ENCODE data around the gene ITGB1BP1. TPM values are rescaled to one million over a fixed set of nuclear protein-coding genes. Genes with fewer than 3 reads are reported as not detected.

ITGB1BP1 gene
- total RNA-seq, 2 experiments from 2014 or later: 24.4 to 25.0 TPM

DNA sequence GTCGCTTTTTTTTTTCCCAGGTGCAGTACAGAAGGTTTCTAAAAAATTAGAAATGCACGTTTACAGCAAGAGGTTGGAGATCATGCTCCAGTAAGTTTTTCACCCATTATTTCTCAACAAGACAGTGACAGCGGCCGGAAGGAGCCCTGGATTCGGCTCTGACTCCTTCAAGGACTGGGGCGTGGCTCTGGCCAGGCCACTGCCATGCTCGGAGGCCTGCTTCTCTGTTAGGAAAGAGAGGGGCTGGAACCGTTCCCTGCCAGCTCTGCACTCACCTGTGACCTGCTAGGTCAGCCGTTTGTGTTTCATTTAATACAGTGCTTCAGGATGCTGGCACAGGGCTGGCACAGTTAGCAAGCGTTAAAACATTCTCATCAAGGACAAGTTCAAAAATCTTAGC, 44.4 kb upstream of the ITGB1BP1 start:
- no peak overlapping the region for H3K4me3 Mint-ChIP-seq
- Histone ChIP-seq H3K36me3 (ENCODE audit: insufficient read depth, low read length) (peaks cover 33% of the 10 kb centered on the region), H3K4me1 (ENCODE audit: insufficient read depth, low read length) (no peaks in the 10 kb centered on the region), H3K4me3 (ENCODE audit: low read length) (no peak overlapping the region), H3K9me3 (ENCODE audit: control insufficient read depth in 1 of 2, insufficient read depth in 1 of 2, low read length in 2 of 2) (no peaks in the 10 kb centered on the region), H3K27ac (ENCODE audit: low read depth in 1 of 2, low read length in 2 of 2) (no peak overlapping the region), H3K27me3 (ENCODE audit: control insufficient read depth in 1 of 2, insufficient read depth in 2 of 2, low read length in 2 of 2) (no peaks in the 10 kb centered on the region)
- intact Hi-C loops (cut with DNase I, micrococcal nuclease): no loop called here
- no peaks in the 10 kb centered on the region for H3K9me3 Mint-ChIP-seq
- POLR2A ChIA-PET: no interaction called here
- CTCF ChIA-PET: no interaction called here
- TF ChIP-seq, protein P1, sequence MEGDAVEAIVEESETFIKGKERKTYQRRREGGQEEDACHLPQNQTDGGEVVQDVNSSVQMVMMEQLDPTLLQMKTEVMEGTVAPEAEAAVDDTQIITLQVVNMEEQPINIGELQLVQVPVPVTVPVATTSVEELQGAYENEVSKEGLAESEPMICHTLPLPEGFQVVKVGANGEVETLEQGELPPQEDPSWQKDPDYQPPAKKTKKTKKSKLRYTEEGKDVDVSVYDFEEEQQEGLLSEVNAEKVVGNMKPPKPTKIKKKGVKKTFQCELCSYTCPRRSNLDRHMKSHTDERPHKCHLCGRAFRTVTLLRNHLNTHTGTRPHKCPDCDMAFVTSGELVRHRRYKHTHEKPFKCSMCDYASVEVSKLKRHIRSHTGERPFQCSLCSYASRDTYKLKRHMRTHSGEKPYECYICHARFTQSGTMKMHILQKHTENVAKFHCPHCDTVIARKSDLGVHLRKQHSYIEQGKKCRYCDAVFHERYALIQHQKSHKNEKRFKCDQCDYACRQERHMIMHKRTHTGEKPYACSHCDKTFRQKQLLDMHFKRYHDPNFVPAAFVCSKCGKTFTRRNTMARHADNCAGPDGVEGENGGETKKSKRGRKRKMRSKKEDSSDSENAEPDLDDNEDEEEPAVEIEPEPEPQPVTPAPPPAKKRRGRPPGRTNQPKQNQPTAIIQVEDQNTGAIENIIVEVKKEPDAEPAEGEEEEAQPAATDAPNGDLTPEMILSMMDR (IDR thresholded peaks at IDR 0.05): no peak
- ATAC-seq (ENCODE audit: poor library complexity) (no peak), DNase-seq (no peak)
- peaks cover under 1% of the 10 kb centered on the region for H3K4me1 Mint-ChIP-seq (ENCODE audit: low read depth)
- H3K27me3 Mint-ChIP-seq: no peaks in the 10 kb centered on the region
- peaks cover 38% of the 10 kb centered on the region for H3K36me3 Mint-ChIP-seq (ENCODE audit: low read depth)
- no peak overlapping the region for H3K27ac Mint-ChIP-seq

DNA sequence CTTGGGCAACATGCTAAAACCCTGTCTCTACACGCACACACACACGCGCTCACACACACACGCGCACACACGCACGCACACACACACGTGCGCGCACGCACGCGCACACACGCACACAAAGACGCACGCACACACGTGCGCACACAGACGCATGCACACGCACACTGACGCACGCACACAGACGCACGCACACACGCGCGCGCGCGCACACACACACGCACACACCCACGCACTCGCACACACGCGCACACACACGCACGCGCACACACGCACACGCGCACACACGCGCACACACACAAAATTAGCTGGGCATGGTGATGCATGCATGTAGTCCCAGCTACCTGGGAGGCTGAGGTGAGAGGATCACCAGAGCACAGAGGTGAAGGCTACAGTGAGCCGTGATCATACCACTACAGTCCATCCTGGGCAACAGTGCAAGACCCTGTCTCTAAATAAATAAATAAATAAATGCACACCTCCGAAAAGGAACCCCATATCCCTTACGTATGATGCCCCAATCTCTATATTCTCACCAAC, 42.9 kb upstream of the ITGB1BP1 start:
- no peaks in the 10 kb centered on the region for H3K9me3 ChIP-seq (ENCODE audit: control insufficient read depth in 1 of 2, insufficient read depth in 1 of 2, low read length in 2 of 2)
- peaks cover 40% of the 10 kb centered on the region for H3K36me3 ChIP-seq (ENCODE audit: insufficient read depth, low read length)
- H3K27me3 Mint-ChIP-seq: no peaks in the 10 kb centered on the region

DNA sequence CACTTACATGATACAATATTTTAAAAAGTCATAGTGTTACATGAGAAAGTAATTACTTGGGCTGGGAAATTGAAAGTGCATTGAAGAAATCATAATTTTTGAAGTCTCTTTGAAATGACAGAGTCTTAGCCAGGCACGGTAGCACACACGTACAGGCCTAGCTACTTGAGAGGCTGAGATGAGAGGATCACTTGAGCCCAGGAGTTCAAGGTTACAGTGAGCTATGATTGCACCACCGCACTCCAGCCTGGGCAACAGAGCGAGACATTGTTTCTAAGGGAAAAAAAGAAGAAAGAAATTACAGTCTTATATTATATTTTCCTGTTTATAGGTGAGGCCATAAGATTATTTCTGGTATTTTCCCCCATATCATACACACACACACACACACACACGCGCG, 41.8 kb upstream of the ITGB1BP1 start:
- H3K4me1 ChIP-seq (ENCODE audit: insufficient read depth, low read length): no peaks in the 10 kb centered on the region
- no peaks in the 10 kb centered on the region for H3K27me3 ChIP-seq (ENCODE audit: control insufficient read depth in 1 of 2, insufficient read depth in 2 of 2, low read length in 2 of 2)
- no peaks in the 10 kb centered on the region for H3K9me3 Mint-ChIP-seq
- H3K4me1 Mint-ChIP-seq (ENCODE audit: low read depth): no peaks in the 10 kb centered on the region
- H3K4me3 Mint-ChIP-seq: no peak overlapping the region
- peaks cover 59% of the 10 kb centered on the region for H3K36me3 Mint-ChIP-seq (ENCODE audit: low read depth)
- ATAC-seq (ENCODE audit: poor library complexity) (no peak), DNase-seq (no peak)
- peaks cover 48% of the 10 kb centered on the region for H3K36me3 ChIP-seq (ENCODE audit: insufficient read depth, low read length)
- TF ChIP-seq, protein P1 (IDR thresholded peaks at IDR 0.05): no peak
- H3K9me3 ChIP-seq (ENCODE audit: control insufficient read depth in 1 of 2, insufficient read depth in 1 of 2, low read length in 2 of 2): no peaks in the 10 kb centered on the region
- H3K4me3 ChIP-seq (ENCODE audit: low read length): no peak overlapping the region
- intact Hi-C loops (cut with DNase I, micrococcal nuclease): no loop called here
- no peaks in the 10 kb centered on the region for H3K27me3 Mint-ChIP-seq
- POLR2A ChIA-PET: interaction anchor here (1.2 kb wide), 1 partner anchor 9 kb away, joined by 4 read pairs; no protein-coding TSS in a partner anchor
- no peak overlapping the region for H3K27ac Mint-ChIP-seq
- CTCF ChIA-PET: no interaction called here
- H3K27ac ChIP-seq (ENCODE audit: low read depth in 1 of 2, low read length in 2 of 2): no peak overlapping the region

More for the DNA sequence above, 42.9 kb upstream of the ITGB1BP1 start:
- no peak overlapping the region for H3K27ac ChIP-seq (ENCODE audit: low read depth in 1 of 2, low read length in 2 of 2)
- Mint-ChIP-seq H3K9me3 (no peaks in the 10 kb centered on the region), H3K4me1 (ENCODE audit: low read depth) (no peaks in the 10 kb centered on the region), H3K27ac (no peak overlapping the region), H3K36me3 (ENCODE audit: low read depth) (peaks cover 50% of the 10 kb centered on the region), H3K4me3 (no peak overlapping the region)
- intact Hi-C loops (cut with DNase I, micrococcal nuclease): no loop called here
- no peak overlapping the region for H3K4me3 ChIP-seq (ENCODE audit: low read length)
- TF ChIP-seq, protein P1 (IDR thresholded peaks at IDR 0.05): no peak
- ATAC-seq (ENCODE audit: poor library complexity) (no peak), DNase-seq (no peak)
- ChIA-PET CTCF (no interaction called here), POLR2A (no interaction called here)
- no peaks in the 10 kb centered on the region for H3K4me1 ChIP-seq (ENCODE audit: insufficient read depth, low read length)
- H3K27me3 ChIP-seq (ENCODE audit: control insufficient read depth in 1 of 2, insufficient read depth in 2 of 2, low read length in 2 of 2): no peaks in the 10 kb centered on the region
